Measurements from ENCODE around the gene CHAF1B.

GRCh38 chr21:36396971-36397370 lies 11.8 kb downstream of the CHAF1B start:
- TF ChIP-seq CTCF (IDR thresholded peaks at IDR 0.05; ENCODE audit: insufficient read depth, low read length, poor library complexity, severe bottlenecking) = no peak
- TF ChIP-seq EZH2phosphoT487 (conservative IDR thresholded peaks at IDR 0.05; ENCODE audit: low read length) = no peak
